SK-N-SH treated with all-trans-retinoic acid at 6 μM for 48 hours (cell line): ENCODE data around the gene EEA1.

Experiments
- ATAC-seq: fragments of 200-7000 bp; cut with Tn5 transposase; 3 replicates; pipeline ENCODE4 v1.9.1; 2020; ENCODE audit warnings: mild to moderate bottlenecking, moderate library complexity
- ARNTL ChIP-seq: fragments of 450-650 bp; formaldehyde crosslinking; IDR thresholded peaks from 2 replicates; pipeline ENCODE4 v1.5.0; 2020; ENCODE audit warnings: low read depth, mild to moderate bottlenecking, moderate library complexity, borderline replicate concordance
- CREB5 ChIP-seq: fragments of 250-450 bp; sonication (Bioruptor Pico); IDR thresholded peaks from 2 replicates; pipeline ENCODE4 v1.5.1; 2020; ENCODE audit warnings: low read depth, mild to moderate bottlenecking, moderate library complexity
- CSDC2 ChIP-seq: fragments of 250-450 bp; sonication (Bioruptor Pico); IDR thresholded peaks from 2 replicates; pipeline ENCODE4 v1.5.0; 2020; ENCODE audit warnings: mild to moderate bottlenecking, moderate library complexity
- CSRNP3 ChIP-seq: fragments of 250-450 bp; sonication (Bioruptor Pico); IDR thresholded peaks from 2 replicates; pipeline ENCODE4 v1.5.1; 2021; ENCODE audit warnings: mild to moderate bottlenecking, moderate library complexity
- ESRRG ChIP-seq: fragments of 250-450 bp; sonication (Bioruptor Pico); IDR thresholded peaks from 2 replicates; pipeline ENCODE4 v1.6.1; 2021; ENCODE audit warnings: mild to moderate bottlenecking
- GLIS3 ChIP-seq: fragments of 250-450 bp; sonication (Bioruptor Pico); IDR thresholded peaks from 2 replicates; pipeline ENCODE4 v1.5.0; 2020; ENCODE audit warnings: mild to moderate bottlenecking, moderate library complexity
- ISL1 ChIP-seq: fragments of 250-450 bp; sonication (Bioruptor Pico); IDR thresholded peaks from 2 replicates; pipeline ENCODE4 v2.1.2; 2022; ENCODE audit warnings: mild to moderate bottlenecking, moderate library complexity
- PPARA ChIP-seq: fragments of 250-450 bp; sonication (Bioruptor Pico); IDR thresholded peaks from 2 replicates; pipeline ENCODE4 v1.5.0; 2020; ENCODE audit warnings: mild to moderate bottlenecking, borderline replicate concordance
- RARB ChIP-seq: fragments of 250-450 bp; sonication (Bioruptor Pico); IDR thresholded peaks from 2 replicates; pipeline ENCODE4 v1.8.0; 2021; ENCODE audit warnings: mild to moderate bottlenecking, moderate library complexity
- SNAI2 ChIP-seq: fragments of 250-450 bp; sonication (Bioruptor Pico); IDR thresholded peaks from 2 replicates; pipeline ENCODE4 v1.5.0; 2020; ENCODE audit warnings: mild to moderate bottlenecking, moderate library complexity
- TCF4 ChIP-seq: fragments of 250-450 bp; sonication (Bioruptor Pico); IDR thresholded peaks from 2 replicates; pipeline ENCODE4 v1.8.0; 2021; ENCODE audit warnings: mild to moderate bottlenecking, moderate library complexity, borderline replicate concordance
- TOX ChIP-seq: fragments of 250-450 bp; sonication (Bioruptor Pico); IDR thresholded peaks from 2 replicates; pipeline ENCODE4 v1.8.0; 2021; ENCODE audit warnings: mild to moderate bottlenecking, moderate library complexity, borderline replicate concordance
- ZFP3 ChIP-seq: fragments of 250-450 bp; sonication (Bioruptor Pico); IDR thresholded peaks from 2 replicates; pipeline ENCODE4 v1.5.0; 2020; ENCODE audit warnings: mild to moderate bottlenecking, moderate library complexity
- ZFP30 ChIP-seq: fragments of 450-650 bp; formaldehyde crosslinking; IDR thresholded peaks from 2 replicates; pipeline ENCODE4 v1.5.0; 2022; ENCODE audit warnings: mild to moderate bottlenecking, moderate library complexity
- ZNF565 ChIP-seq: fragments of 450-650 bp; formaldehyde crosslinking; conservative IDR thresholded peaks from 2 replicates; pipeline ENCODE4 v1.5.0; 2020; ENCODE audit warnings: low read depth, mild to moderate bottlenecking, moderate library complexity
- ZNF70 ChIP-seq: fragments of 450-650 bp; formaldehyde crosslinking; IDR thresholded peaks from 2 replicates; pipeline ENCODE4 v1.5.0; 2020; ENCODE audit warnings: mild to moderate bottlenecking, moderate library complexity
- ZNF8 ChIP-seq: fragments of 450-650 bp; formaldehyde crosslinking; IDR thresholded peaks from 2 replicates; pipeline ENCODE4 v1.5.0; 2020; ENCODE audit warnings: mild to moderate bottlenecking, moderate library complexity
- TF ChIP-seq, protein P1 (sequence below): fragments of 250-450 bp; sonication (Bioruptor Pico); IDR thresholded peaks from 2 replicates; pipeline ENCODE4 v1.8.0; 2020; ENCODE audit warnings: mild to moderate bottlenecking, moderate library complexity, borderline replicate concordance
- TF ChIP-seq, protein P2 (sequence below): fragments of 250-450 bp; sonication (Bioruptor Pico); IDR thresholded peaks from 2 replicates; pipeline ENCODE4 v1.5.0; 2020; ENCODE audit warnings: mild to moderate bottlenecking, moderate library complexity
- TF ChIP-seq, protein P3 (sequence below): fragments of 250-450 bp; sonication (Bioruptor Pico); IDR thresholded peaks from 2 replicates; pipeline ENCODE4 v1.8.0; 2021; ENCODE audit warnings: low read depth, mild to moderate bottlenecking, moderate library complexity, borderline replicate concordance

The EEA1 gene

DNA sequence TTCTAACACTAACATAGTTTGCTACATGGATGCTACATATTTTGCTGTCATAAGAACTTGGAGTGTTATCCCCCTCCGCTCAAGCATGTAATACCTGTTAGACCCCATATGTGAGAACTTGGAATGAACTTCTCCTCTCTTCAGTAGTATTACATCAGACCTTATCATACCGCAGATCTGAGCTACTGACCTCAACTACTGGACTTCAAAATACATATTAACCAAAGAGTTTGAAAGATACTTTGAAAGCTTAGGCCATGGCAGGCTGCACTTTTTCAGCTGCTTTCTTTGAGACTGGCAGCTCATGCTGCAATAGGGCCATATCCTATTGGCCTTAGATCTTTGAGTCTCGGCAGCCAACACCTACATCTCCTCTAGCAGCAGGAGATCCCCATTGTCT is 74.8 kb downstream of the EEA1 start:
- TF ChIP-seq CSRNP3 (CRISPR knock-in tag) (no peak), PPARA (CRISPR knock-in tag) (no peak), ZFP30 (CRISPR knock-in tag) (no peak), ZFP3 (CRISPR knock-in tag) (no peak), ZNF70 (CRISPR knock-in tag) (no peak), CREB5 (no peak), ESRRG (no peak), GLIS3 (CRISPR knock-in tag) (no peak), ARNTL (CRISPR knock-in tag) (no peak), TOX (CRISPR knock-in tag) (no peak), SNAI2 (CRISPR knock-in tag) (no peak), ZNF565 (no peak), ZNF8 (CRISPR knock-in tag) (no peak), RARB (CRISPR knock-in tag) (no peak), TCF4 (CRISPR knock-in tag) (no peak)
- TF ChIP-seq, protein P1, sequence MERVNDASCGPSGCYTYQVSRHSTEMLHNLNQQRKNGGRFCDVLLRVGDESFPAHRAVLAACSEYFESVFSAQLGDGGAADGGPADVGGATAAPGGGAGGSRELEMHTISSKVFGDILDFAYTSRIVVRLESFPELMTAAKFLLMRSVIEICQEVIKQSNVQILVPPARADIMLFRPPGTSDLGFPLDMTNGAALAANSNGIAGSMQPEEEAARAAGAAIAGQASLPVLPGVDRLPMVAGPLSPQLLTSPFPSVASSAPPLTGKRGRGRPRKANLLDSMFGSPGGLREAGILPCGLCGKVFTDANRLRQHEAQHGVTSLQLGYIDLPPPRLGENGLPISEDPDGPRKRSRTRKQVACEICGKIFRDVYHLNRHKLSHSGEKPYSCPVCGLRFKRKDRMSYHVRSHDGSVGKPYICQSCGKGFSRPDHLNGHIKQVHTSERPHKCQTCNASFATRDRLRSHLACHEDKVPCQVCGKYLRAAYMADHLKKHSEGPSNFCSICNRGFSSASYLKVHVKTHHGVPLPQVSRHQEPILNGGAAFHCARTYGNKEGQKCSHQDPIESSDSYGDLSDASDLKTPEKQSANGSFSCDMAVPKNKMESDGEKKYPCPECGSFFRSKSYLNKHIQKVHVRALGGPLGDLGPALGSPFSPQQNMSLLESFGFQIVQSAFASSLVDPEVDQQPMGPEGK (CRISPR knock-in tag), result no peak
- TF ChIP-seq, protein P2, sequence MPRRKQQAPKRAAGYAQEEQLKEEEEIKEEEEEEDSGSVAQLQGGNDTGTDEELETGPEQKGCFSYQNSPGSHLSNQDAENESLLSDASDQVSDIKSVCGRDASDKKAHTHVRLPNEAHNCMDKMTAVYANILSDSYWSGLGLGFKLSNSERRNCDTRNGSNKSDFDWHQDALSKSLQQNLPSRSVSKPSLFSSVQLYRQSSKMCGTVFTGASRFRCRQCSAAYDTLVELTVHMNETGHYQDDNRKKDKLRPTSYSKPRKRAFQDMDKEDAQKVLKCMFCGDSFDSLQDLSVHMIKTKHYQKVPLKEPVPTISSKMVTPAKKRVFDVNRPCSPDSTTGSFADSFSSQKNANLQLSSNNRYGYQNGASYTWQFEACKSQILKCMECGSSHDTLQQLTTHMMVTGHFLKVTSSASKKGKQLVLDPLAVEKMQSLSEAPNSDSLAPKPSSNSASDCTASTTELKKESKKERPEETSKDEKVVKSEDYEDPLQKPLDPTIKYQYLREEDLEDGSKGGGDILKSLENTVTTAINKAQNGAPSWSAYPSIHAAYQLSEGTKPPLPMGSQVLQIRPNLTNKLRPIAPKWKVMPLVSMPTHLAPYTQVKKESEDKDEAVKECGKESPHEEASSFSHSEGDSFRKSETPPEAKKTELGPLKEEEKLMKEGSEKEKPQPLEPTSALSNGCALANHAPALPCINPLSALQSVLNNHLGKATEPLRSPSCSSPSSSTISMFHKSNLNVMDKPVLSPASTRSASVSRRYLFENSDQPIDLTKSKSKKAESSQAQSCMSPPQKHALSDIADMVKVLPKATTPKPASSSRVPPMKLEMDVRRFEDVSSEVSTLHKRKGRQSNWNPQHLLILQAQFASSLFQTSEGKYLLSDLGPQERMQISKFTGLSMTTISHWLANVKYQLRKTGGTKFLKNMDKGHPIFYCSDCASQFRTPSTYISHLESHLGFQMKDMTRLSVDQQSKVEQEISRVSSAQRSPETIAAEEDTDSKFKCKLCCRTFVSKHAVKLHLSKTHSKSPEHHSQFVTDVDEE, result no peak
- TF ChIP-seq, protein P3, sequence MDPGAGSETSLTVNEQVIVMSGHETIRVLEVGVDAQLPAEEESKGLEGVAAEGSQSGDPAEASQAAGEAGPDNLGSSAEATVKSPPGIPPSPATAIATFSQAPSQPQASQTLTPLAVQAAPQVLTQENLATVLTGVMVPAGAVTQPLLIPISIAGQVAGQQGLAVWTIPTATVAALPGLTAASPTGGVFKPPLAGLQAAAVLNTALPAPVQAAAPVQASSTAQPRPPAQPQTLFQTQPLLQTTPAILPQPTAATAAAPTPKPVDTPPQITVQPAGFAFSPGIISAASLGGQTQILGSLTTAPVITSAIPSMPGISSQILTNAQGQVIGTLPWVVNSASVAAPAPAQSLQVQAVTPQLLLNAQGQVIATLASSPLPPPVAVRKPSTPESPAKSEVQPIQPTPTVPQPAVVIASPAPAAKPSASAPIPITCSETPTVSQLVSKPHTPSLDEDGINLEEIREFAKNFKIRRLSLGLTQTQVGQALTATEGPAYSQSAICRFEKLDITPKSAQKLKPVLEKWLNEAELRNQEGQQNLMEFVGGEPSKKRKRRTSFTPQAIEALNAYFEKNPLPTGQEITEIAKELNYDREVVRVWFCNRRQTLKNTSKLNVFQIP (CRISPR knock-in tag), result no peak

GRCh38 chr12:92848740-92849139 is 80.4 kb downstream of the EEA1 start:
- no peak for ATAC-seq
- TF ChIP-seq, protein P3 (CRISPR knock-in tag), result no peak
- TF ChIP-seq GLIS3 (CRISPR knock-in tag), result no peak
- no peak for TF ChIP-seq CREB5
- TF ChIP-seq ISL1 (CRISPR knock-in tag), result no peak
- no peak for TF ChIP-seq ARNTL (CRISPR knock-in tag)
- no peak for TF ChIP-seq SNAI2 (CRISPR knock-in tag)
- TF ChIP-seq ZNF70 (CRISPR knock-in tag), result no peak
- no peak for TF ChIP-seq CSDC2 (CRISPR knock-in tag)
- no peak for TF ChIP-seq RARB (CRISPR knock-in tag)
- TF ChIP-seq ESRRG, result no peak
- TF ChIP-seq, all 23 proteins: peak for 0

More for the DNA sequence above, 74.8 kb downstream of the EEA1 start:
- ATAC-seq, result no peak
